HL-60 (cell line): ENCODE results near the gene ABHD15.

ENCODE experiments used
- DNase-seq, 2 experiments: peaks; one replicate each; pipeline ENCODE4 v3.0.0-alpha.2; 2010 to 2020; ENCODE audit warnings: low read depth in 1 of 2, low spot score in 1 of 2
- H3K27ac ChIP-seq: fragments of 250-450 bp; sonication (Bioruptor Pico); replicated peaks from 2 replicates; pipeline ENCODE4 v1.5.1; 2020; ENCODE audit warnings: mild to moderate bottlenecking, moderate library complexity
- H3K27me3 ChIP-seq: fragments of 250-450 bp; sonication (Bioruptor Pico); 2 replicates; pipeline ENCODE4 v1.5.1; 2021; ENCODE audit warnings: mild to moderate bottlenecking, moderate library complexity; ENCODE audit not compliant: insufficient read depth, poor library complexity, severe bottlenecking
- H3K4me3 ChIP-seq: replicated peaks from 2 replicates; pipeline ENCODE4 v1.5.1; 2011; ENCODE audit warnings: mild to moderate bottlenecking, control low read depth, low read length; ENCODE audit not compliant: insufficient read depth
- CTCF ChIP-seq: IDR thresholded peaks from one replicate; pipeline ENCODE4 v1.5.1; 2011; ENCODE audit warnings: low read length, control low read depth, inconsistent platforms; ENCODE audit not compliant: insufficient read depth
- GABPA ChIP-seq: IDR thresholded peaks from 2 replicates; pipeline ENCODE4 v1.6.1; 2012; ENCODE audit warnings: low read depth
- POLR2AphosphoS5 ChIP-seq: IDR thresholded peaks from 2 replicates; pipeline ENCODE4 v1.6.1; 2012; ENCODE audit warnings: low read depth
- SPI1 ChIP-seq: IDR thresholded peaks from 2 replicates; pipeline ENCODE4 v1.6.1; 2012; ENCODE audit warnings: low read depth, mild to moderate bottlenecking, borderline replicate concordance
- TF ChIP-seq, protein P1 (sequence below): IDR thresholded peaks from 2 replicates; pipeline ENCODE4 v1.6.1; 2012; ENCODE audit warnings: low read depth; ENCODE audit not compliant: insufficient replicate concordance

ABHD15 gene

DNA sequence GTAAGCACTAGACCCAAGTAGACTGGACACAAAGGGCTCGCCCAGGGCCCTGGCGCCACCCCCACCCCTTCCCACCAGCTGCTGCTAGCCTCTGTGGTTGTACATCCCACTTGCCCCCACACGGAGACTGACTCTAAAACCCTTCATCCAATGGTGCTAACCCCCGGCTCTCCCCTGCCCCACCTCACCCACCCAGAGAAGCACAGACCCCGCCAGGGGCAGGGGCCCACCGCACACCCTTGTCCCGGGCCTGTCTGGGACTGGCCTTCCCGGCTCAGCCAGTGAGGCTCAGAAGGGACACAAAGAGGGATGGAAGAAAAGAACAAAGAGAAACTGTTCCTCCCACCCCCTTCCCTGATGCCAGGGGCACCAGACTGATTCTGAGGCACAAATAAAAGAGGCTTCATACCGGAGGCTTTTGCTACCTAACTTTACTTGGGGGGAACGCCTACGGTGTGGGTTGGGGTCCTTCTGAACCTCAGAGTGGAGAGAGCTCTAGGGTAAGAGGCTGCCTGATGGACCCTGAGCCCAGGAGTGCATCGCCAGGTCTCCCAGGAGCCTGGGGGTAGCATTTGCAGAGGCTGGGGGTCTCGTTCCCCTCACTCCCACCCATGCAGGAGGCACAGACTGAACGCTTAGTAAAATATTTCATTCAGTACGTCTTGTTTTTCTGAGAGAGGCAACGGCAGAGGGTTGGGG is 47.7 kb upstream of the ABHD15 start:
- Histone ChIP-seq H3K27ac (no peak overlapping the region), H3K27me3 (peaks cover 8% of the 10 kb centered on the region), H3K4me3 (no peak overlapping the region)
- TF ChIP-seq, protein P1, sequence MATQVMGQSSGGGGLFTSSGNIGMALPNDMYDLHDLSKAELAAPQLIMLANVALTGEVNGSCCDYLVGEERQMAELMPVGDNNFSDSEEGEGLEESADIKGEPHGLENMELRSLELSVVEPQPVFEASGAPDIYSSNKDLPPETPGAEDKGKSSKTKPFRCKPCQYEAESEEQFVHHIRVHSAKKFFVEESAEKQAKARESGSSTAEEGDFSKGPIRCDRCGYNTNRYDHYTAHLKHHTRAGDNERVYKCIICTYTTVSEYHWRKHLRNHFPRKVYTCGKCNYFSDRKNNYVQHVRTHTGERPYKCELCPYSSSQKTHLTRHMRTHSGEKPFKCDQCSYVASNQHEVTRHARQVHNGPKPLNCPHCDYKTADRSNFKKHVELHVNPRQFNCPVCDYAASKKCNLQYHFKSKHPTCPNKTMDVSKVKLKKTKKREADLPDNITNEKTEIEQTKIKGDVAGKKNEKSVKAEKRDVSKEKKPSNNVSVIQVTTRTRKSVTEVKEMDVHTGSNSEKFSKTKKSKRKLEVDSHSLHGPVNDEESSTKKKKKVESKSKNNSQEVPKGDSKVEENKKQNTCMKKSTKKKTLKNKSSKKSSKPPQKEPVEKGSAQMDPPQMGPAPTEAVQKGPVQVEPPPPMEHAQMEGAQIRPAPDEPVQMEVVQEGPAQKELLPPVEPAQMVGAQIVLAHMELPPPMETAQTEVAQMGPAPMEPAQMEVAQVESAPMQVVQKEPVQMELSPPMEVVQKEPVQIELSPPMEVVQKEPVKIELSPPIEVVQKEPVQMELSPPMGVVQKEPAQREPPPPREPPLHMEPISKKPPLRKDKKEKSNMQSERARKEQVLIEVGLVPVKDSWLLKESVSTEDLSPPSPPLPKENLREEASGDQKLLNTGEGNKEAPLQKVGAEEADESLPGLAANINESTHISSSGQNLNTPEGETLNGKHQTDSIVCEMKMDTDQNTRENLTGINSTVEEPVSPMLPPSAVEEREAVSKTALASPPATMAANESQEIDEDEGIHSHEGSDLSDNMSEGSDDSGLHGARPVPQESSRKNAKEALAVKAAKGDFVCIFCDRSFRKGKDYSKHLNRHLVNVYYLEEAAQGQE = no peak
- TF ChIP-seq GABPA (no peak), SPI1 (no peak), CTCF (no peak), POLR2AphosphoS5 (no peak)
- DNase-seq = no peak

DNA sequence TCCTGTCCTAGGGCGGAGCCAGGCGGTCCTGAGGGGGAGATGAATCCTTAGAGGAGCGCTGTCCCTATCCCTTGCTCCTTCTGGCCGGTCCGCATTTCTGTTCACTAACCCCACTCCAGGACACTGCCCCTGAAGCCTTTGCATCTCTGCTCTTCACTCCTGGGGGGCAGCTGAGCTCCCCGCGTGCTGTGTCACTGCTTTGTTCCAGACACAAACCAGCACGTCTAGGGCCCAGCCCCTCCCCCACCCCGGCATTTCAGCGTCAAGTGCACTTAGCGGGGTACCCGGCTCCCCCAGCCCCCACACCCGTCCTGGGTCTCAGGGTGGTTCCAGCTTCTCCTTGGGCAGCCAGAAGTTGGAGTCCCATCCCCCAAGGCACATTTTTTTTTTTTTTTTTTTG is 47.0 kb upstream of the ABHD15 start:
- no peak for DNase-seq
- Histone ChIP-seq H3K27me3 (peaks cover 8% of the 10 kb centered on the region), H3K4me3 (no peak overlapping the region), H3K27ac (no peak overlapping the region)
- no peak for TF ChIP-seq SPI1
- no peak for TF ChIP-seq POLR2AphosphoS5
- TF ChIP-seq, protein P1 = no peak
- TF ChIP-seq GABPA = no peak
- TF ChIP-seq CTCF = no peak

DNA sequence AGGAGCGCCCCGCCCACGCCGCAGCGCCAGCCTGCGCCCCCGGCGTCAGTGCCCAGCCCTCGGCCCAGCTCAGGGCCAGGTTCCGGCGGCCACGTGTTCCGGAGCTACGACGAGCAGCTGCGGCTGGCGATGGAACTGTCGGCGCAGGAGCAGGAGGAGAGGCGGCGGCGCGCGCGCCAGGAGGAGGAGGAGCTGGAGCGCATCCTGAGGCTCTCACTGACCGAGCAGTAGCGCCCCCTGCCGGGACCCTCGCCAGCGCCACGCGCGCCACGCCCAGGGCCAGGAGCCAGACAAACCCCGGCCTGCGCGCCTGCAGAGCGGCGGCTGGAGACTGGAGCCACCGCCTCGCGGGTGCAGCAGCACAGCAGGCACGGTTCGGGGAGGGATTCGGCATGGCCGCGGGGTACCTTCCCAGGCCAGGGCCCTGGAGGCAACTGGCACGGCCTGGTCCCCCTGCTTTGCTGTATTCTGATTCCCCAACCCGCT is 46.6 kb upstream of the ABHD15 start:
- Histone ChIP-seq H3K27me3 (peaks cover 8% of the 10 kb centered on the region), H3K27ac (no peak overlapping the region), H3K4me3 (no peak overlapping the region)
- peak in 1 of 2 experiments; percentile 72 for DNase-seq
- TF ChIP-seq CTCF = peak; percentile 14
- TF ChIP-seq GABPA = no peak
